OCI-M2 (cell line): ENCODE data around the gene UMODL1.

Experiments used
- DNase-seq: peaks from one replicate; lab custom pipeline; 2025; ENCODE audit not compliant: unreplicated experiment; lab: John Stamatoyannopoulos, UW

UMODL1 gene

DNA sequence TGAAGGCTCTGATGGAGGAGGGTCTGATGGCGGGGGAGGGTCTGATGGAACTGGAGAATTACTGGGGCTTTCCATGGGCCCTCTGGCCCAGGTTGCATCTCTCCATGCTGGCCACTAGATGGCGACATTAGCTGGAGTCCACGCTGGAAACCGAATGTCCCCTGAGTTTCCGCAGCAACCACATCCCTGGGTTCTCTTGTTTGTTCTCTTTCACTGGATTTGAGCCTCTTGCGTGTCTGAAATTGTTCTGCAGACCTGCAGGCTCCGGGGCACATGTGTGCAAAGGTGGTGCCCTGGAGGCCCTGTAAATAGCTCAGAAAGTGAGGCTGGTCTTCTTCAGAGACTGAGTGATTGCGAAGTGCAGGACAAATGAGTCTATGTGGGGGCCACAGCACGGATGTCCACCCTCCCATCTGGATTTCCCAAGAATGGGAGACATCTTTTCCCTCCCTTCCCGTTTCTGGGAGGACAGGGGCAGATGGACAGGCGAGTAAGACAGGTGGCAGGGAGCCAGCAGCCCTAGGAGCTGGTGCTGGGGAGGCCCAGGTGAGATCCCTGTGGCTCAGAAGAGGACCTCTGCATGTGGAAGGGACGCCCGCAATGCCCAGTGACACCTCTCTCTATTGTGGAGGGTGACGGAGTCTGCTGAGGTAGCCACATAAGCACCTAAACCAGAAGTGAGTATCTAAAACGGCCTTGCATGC, 74.6 kb downstream of the UMODL1 start:
- peak; percentile 58 for DNase-seq

DNA sequence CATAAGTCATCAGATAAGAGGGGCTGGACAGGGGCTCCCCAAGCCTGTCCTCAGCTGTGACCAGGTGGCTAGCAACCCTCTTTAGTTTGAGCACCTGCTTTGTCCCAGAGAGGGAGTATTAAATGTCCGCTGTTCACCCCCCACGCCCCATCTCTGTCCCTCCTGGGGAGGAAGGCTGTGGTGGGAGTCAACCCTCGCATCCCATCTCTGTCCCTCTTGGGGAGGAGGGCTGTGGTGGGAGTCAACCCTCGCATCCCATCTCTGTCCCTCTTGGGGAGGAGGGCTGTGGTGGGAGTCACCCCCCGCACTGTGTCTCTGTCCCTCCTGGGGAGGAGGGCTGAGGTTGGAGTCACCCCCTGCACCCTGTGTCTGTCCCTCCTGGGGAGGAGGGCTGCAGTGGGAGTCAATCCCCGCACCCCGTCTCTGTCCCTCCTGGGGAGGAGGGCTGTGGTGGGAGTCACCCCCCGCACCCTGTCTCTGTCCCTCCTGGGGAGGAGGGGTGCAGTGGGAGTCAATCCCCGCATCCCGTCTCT, 75.2 kb downstream of the UMODL1 start:
- no peak for DNase-seq

DNA sequence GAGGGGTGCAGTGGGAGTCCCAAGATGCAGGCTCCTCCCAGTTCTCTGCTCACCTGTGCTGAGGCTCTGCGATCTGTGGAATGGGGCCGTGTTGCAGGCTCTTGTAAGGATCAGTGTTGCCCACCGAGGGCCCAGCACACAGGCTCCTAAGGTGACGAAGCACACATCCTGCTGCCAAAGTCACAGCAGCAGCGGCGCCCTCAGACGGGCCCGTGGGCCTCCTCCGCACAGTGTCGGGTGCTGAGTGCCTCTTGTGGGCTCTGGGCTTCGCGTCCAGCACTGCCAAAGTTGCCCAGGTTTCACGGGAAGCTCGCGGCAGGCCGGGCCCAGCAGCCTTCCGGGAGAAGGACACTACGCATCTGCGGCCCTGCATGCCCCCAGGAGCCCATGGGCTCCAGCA, 75.7 kb downstream of the UMODL1 start:
- DNase-seq: no peak

DNA sequence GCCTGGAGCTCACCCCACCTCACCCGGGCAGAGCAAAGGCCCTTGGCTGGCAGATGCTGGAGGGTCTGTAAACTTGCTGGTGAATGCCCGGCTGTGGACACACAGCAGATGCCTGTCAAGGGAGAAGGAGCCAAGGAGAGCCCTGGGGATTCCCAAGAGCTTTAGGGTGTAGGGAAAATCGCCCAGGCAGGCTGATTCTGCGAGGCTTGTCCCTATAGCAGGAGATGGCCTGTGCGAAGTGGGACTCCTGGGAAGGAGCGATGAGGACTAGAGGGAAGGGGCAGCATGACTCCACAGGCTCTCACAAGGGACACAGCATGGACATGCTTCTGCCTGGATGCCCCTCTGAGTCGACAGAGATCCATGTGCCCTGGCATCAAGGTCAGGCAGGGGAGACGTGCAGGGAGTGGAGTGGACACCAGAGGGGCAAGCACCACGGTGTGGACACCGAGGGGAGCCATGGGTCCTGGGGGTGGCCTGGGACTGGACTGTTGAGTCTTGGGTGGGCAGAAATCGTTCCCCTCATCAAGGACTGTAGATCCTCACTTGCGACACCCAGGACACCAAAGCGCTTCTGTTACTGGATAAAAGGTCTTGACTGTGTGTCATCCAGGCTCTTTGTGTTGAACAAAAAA, 76.4 kb downstream of the UMODL1 start:
- DNase-seq: no peak

DNA sequence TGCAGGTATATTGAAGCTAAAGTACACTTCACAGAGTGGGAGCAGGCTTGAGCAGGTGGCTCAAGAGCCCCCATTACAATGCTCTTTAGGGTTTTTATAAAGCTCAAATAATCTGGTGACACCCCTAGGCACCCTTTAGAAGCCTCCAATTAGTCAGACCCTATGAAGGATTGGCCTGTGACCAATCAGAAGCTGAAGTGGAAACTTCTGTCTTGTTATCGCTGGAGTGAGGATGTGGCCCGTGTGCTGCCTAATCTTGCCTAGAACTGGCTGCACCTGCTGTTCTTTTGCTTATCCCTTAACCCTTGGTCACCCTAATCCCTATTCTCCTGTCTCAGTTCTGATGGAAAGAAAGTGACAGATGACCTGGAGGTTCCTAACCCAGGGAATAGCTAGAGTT, 77.0 kb downstream of the UMODL1 start:
- DNase-seq: no peak

GRCh38 chr21:42148584-42148983, 77.5 kb downstream of the UMODL1 start:
- no peak for DNase-seq

GRCh38 chr21:42149656-42150473, 78.7 kb downstream of the UMODL1 start:
- DNase-seq: no peak

DNA sequence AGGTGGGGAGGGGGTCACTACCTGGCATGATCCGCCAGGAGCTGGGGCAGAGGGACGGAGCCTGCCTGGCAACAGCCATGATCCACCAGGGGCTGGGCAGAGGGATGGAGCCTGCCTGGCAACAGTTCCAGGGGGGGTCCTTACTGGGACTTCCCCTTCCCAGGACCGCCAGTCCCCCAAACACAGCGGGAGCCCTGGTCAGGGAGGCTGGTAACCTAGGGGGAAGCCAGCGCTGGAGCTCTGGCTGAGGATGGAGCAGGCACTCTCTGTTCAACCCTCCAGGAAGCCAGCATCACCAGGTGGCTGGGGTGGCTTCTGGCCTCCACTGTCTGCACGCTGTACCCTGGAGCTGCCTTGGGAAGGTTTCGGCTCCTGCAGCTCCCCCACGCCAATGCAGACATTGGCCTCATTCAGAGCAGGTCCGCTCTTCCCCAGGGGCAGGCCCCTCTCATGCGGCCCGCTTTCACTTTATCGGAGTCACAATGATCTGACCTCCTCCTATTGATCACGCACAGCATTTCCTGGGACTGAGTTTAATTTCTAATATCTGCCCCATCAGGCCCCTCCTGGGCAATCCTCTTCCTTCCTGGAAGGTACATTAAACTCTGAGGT, 79.5 kb downstream of the UMODL1 start:
- DNase-seq: no peak

DNA sequence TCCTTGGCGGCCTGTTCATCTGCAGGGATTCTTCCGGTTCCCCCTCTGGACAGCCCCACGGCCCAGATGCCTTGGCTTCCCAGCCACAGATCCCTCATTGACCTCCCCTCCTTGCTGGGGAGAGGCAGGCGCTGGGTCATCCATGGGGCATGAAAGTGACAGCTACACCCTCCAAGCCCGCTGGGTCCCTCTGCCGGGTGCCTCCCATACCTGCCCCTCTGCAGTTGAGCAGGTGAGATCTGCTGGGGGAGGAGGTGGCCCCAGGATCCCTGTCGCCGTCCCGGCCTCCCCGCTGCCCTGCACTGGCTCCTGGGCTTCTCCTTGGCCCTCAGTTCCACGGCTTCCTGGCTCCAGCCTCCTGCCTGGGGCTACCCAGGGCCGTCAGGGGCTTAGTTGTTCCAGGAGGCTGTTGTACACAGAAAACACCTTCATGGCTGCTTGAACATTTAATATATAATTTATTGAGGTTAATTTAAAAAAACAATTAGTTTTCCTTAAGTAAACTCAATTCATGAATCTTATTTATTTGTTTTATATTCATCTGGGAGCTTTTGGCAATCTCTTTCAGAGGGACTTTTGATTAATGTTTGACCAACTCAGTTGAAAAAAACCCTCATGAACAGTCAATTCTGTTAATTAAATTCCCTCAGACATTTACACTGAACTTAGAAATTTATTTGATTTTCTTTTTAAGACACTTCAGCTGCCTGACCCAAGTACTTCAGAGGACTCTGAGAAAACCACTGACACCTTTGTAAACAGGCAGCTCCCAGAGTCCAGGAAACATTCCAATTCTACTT, 80.2 kb downstream of the UMODL1 start:
- DNase-seq: no peak

GRCh38 chr21:42151948-42152220, 80.8 kb downstream of the UMODL1 start:
- no peak for DNase-seq

- no peak for DNase-seq
These were observed 82.0 kb downstream of the UMODL1 start for GRCh38 chr21:42153046-42153686.

DNA sequence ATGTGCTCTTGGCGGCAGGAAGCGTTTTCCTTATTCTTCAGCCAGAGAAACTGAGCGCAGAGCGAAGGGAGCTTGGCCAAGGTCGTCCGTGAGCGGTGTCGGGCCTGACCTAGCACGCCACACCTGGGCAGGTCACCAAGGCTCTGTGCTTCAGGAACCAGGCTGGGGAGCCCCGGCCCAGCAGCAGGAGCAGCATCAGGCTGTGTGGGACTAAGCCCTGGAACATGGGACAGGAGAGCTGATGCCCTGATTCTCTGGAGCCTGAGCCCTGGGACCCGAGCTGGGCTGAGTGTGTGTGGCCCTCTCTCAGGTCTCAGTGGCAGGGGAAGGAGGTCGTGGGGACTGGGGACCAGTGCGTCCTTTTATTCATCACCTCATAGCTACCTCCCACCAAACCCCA, 82.6 kb downstream of the UMODL1 start:
- DNase-seq: no peak

- DNase-seq: no peak
These were observed 83.3 kb downstream of the UMODL1 start for GRCh38 chr21:42154237-42155044.

GRCh38 chr21:42155045-42155855, 84.1 kb downstream of the UMODL1 start:
- DNase-seq: no peak

DNA sequence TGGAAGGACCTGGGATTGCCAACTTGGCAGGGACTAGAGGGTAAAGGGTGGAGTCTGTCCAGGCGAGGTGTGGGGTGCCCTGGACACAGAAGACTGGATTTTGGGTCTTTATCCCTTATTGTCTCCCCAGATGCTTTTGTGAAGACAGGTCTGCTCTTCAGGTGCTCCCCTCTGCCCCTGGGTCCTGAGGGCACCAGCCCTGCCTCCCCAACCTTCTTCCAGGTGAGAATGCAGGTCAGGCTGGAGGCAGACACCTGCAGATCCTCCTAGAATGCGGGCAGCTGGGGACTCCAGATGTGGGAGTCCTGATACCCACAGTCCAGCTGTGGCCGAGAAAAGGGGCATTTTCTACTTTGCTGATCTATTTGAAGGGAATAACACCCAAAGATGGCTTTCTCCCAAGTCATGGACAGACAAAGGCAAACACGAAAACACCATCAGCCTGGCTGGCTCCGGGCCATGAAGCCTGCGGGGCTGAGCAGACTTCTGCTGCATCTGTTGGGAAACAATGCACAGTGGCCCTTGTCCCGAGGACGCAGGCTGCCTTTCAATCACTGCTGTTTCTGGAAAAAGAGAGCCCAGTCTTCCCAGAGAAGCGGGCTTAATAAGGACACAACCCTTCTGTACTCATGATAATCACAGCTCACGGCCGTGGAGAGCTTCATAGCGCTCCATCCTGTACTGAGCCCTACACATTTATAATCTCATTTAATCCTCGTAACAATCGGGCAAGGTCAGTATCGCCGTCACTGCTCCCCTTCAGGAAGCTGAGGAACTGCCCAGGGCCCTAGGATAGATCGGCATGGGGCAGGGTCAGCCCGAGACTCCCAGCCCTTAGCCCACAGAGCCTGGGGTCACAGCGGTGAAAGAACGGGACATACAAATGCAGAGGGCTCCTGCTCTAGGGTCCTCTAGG, 85.8 kb downstream of the UMODL1 start:
- DNase-seq: no peak

GRCh38 chr21:42157606-42158310, 86.6 kb downstream of the UMODL1 start:
- DNase-seq: no peak

- DNase-seq: no peak
These were observed 87.7 kb downstream of the UMODL1 start for GRCh38 chr21:42158846-42159245.
